Loucy (cell line): ENCODE data around the gene NRDE2.

Experiments used
- EZH2phosphoT487 ChIP-seq: fragments of 200-600 bp; IDR thresholded peaks from 2 replicates; pipeline ENCODE4 v1.6.1; 2018; ENCODE audit warnings: antibody characterized with exemption, mild to moderate bottlenecking, moderate library complexity, borderline replicate concordance
- TF ChIP-seq, protein P1 (sequence below): fragments of 200-600 bp; sonication (generic); conservative IDR thresholded peaks from 2 replicates; pipeline ENCODE4 v1.5.1; 2014; ENCODE audit warnings: mild to moderate bottlenecking, antibody characterized with exemption, low read length

DNA sequence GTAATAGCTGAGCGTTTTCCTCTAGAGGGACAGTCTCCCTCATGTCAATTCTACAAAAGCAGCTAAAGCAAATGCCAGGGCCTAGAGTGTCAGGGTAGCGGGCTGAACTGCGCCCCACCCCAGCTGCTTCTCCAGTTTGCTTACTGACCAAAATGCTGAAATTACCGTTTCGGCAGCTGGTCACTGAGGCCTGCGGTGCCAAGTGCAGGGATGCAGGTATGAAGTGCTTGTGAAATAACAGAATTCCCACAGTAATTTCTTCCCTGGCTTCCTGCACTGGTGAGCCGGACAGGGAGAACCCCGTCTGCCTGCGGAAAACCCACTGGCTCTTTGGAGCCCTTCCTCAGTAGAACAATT lies 56.3 kb downstream of the NRDE2 start:
- TF ChIP-seq, protein P1, sequence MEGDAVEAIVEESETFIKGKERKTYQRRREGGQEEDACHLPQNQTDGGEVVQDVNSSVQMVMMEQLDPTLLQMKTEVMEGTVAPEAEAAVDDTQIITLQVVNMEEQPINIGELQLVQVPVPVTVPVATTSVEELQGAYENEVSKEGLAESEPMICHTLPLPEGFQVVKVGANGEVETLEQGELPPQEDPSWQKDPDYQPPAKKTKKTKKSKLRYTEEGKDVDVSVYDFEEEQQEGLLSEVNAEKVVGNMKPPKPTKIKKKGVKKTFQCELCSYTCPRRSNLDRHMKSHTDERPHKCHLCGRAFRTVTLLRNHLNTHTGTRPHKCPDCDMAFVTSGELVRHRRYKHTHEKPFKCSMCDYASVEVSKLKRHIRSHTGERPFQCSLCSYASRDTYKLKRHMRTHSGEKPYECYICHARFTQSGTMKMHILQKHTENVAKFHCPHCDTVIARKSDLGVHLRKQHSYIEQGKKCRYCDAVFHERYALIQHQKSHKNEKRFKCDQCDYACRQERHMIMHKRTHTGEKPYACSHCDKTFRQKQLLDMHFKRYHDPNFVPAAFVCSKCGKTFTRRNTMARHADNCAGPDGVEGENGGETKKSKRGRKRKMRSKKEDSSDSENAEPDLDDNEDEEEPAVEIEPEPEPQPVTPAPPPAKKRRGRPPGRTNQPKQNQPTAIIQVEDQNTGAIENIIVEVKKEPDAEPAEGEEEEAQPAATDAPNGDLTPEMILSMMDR = no peak
- no peak for TF ChIP-seq EZH2phosphoT487
